ENCODE results near the gene AQP7.
"Not testable (repeated sequence)": the region's sequence is repeated elsewhere in the genome, so short reads cannot be mapped to it uniquely, and the experiment has no call there.

AQP7 gene

DNA sequence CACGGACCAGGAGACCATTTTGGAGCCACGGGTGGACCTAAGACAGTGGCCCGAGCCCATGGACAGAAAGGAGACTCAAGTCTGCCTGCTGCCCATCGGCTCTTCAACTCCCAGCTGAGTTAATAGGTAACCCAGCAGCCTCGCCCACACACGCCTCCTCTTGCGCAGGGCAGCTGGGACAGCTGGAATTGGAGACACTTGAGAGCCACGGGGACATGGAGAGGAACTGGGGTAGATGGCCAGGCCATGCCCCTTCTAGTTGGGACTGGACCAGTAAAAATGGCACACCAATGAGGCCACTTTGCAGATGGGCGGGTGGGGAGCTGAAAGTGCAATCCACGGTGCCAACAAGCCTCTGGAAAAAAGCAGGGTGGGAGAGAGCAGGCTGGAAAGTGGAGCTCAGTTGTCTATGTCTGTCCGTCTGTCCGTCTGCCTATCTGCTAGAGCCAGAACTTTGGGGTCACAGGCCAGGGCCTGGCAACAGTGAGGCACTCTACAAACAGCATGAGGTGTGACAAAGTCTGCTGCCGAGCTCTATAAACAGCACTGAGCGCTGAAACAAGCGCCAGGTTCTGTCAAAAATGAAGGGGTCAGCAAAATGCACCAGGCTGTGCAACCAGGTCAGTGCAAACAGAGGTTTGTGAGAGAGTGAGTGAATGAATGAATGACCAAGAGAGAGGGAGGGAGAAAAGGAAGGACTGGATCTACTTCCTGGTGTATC, 7.0 kb downstream of the AQP7 start:
- not testable (repeated sequence) for DNase-seq (ENCODE audit: low read depth)

DNA sequence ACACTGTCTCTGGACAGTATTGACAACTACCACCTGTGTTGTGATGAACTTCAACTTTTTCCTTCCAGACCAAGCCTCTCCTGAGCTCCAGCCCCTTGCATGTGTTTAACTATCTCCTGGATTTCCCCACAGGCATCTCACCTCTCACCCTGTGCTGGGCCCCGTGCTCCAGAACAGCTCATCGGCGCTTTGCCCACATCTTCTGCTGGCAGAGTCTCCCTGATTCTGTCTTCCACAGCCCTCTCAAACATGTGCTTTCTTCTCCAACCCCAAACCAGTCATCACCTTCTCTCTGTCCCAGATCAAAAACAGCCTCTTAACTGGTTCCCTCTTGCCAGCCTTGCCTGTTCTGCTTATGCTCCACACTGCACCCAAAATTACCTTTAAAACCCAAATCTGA, 8.4 kb downstream of the AQP7 start:
- not testable (repeated sequence) for DNase-seq (ENCODE audit: low read depth)

DNA sequence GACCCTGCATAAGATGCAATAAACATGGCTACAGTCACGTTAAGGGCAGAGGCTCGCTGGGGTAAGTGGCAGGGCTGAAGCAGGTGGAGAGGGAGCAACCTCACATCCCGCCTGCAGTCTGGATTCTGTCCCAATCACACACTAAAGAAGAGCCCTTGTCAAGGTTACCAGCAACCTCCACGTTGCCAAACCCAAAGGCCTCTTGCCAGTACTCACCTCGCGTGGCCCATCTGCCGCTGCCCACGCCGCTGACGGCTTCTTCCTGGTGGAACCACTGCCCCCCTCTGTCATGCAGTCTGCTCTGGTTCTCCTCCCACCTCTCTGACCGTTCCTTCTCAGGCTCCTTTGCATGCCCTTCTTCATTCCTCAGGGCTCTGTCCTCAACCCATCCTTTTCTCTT, 8.8 kb downstream of the AQP7 start:
- no peak for DNase-seq (ENCODE audit: low read depth)

DNA sequence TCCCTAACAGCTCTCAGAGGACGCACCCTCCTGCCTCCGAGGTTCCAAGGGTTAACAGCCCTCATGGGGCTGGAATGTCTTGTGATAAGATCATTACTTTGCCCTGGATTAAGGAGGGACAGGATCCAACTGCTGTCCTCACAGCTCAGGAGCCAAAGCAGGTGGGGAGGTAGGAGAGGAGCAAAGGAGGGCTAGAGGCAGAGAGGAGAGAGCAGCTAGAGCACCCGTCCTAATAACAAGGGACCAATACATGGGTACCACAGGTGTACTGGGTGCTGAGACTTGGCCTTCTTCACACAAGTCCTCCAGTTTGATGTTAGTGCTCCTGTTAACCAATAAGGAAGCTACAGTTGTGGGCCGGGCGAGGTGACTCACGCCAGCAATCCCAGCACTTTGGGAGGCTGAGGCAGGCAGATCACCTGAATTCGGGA, 9.8 kb downstream of the AQP7 start:
- DNase-seq (ENCODE audit: low read depth) = not testable (repeated sequence)

DNA sequence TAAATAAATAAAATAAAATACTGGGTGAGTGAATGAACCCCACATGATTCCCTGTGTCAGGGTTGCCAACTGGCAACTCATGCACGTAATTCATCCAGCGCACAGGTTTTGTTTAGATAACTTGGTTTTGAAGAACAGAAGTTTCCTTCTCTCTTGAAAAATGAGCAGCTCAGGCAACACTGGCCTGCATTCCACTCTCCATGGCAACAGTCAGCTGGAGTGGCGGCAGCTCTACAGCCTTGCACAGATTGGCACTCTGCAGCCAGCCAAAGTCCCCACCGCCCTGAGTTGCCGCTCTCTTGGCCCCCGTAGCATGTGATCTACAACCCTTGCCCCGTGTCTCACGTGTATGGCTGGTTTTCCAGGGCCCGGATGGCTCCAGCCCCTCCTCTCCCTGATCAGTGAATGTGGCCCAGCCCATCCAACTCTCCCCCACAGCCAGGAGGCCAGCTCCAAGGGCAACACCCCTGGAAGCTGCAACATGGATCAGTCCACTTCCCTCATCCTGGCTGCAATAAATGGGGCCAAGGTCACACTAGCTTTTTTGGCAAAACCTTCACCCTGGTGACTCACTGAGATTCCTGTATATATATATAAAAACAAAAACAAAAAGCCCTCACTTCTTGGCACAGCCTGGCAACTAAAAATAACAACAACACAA, 11.1 kb downstream of the AQP7 start:
- DNase-seq (ENCODE audit: low read depth) = peak; percentile 93

DNA sequence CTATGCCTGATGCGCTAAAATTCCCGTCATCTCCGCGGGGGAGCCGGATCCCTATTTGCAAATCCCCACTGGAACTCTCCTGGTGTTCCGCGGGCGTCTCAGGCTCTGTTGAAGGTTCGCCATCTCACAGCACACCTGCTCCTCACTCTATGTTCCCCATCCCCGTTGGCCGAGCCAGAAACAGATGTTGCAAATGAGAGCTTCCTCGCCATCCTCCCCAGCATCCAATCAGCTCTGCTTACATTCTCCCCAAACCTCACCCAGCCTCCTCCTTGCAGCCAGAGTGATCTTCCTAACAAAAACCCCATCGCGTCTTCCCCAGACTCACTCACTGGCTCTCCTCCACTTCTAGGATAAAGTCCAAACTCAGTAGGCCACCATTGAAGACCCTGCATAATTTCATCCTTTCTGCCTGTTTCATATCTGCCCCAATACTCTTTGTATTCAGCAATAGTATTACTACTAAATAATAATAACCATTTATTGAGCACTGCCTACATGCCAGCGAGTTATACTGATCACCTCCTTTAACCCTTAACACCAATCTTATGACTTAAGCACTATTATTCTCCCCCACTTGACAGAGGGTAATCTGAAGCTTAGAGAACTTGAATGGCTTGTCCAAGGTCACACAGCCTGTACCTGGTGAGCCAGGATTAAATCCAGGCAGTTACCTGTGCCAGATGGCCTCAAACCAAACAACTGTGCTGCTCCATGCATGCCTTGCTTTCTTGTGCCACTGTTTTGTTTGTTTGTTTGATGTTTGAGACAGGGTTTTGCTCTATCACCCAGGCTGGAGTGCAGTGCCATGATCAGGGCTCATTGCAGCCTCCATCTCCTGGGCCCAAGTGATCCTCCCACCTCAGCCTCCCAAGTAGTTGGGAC, 14.0 kb downstream of the AQP7 start:
- no peak for DNase-seq (ENCODE audit: low read depth)

DNA sequence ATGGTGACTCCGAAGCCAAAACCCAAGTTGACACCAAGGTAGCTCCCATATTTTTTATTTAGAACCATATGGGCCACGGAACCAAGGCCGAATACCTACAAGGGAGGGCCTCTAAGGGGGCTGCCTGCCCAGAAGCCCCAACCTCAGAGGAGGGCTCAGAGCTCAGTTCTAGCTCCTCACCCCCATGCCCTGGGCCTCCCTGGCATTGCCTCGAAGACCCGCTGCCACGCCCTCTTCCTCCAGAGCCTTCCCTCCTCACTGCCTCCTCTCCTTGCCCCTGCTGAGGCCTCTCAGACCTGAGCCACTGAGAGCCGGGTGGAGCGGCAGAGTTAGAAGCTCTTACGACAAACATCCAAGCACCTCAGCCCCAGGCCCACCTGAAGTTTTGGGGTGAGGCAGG, 15.4 kb downstream of the AQP7 start:
- DNase-seq (ENCODE audit: low read depth) = not testable (repeated sequence)

DNA sequence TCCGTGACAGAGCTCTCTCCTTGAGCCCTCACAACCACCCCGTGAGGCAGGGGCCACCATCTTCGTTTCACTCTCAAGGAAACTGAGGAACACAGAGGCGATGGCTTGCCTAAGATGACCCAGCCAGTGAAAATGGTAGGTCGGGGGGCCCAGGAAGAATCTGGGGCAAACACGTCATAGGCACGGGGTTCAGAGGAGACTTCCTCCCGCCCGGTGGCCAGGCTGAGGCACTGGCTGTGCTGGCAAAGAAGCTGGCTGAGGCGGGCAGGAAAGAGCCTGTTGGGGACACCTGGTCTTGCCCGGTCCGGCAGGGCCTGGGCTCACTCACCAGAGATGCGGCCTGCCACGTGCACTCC, 15.7 kb downstream of the AQP7 start:
- DNase-seq (ENCODE audit: low read depth) = not testable (repeated sequence)

DNA sequence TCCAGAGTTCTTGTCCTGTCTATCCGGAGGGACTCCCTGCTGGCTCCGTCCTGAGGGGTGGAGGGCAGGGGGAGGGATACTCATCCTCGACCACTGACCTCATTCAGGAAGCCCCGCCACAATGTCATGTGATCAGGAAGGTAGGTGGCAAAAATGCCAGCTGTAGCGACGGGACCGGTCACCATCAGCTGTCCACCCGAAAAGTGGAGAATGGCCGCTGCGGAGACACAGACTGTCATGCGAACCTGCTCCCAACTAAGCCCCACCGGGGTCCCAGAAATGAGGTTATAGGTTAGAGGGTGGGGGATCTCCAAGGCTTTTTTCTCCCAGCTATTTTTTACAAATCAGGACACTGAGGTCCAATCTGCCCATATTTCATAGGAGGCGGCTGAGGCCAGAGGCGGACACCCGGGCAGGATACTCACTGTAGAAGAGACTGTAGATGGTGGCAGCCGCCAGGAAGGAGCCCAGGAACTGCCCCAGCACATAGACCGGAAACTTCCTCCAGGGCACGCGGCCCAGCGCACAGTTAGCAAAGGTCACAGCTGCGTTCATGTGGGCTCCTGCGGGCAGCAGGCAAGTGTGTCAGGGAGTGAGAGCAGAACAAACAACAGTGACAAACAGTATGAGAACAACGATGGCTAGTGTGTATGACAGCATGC, 16.3 kb downstream of the AQP7 start:
- DNase-seq (ENCODE audit: low read depth) = not testable (repeated sequence)

DNA sequence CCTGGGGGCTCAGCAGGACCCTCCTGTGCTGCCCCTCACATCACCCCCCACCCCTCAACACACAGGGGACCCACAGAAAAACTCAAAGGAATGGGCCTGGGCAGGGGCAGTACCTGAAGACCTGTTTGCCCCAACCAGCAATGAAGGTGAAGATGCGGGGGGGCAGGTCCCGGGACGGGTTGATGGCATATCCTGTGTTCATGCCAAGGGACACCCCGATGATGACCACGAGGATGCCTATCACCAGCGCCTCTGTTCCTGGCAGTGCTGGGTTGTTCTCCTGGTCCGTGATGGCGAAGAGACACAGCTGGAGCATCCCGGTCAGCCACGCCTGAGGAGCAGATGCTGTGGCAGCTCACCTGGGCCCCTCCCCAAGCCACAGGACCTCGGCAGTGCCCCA, 16.8 kb downstream of the AQP7 start:
- not testable (repeated sequence) for DNase-seq (ENCODE audit: low read depth)

DNA sequence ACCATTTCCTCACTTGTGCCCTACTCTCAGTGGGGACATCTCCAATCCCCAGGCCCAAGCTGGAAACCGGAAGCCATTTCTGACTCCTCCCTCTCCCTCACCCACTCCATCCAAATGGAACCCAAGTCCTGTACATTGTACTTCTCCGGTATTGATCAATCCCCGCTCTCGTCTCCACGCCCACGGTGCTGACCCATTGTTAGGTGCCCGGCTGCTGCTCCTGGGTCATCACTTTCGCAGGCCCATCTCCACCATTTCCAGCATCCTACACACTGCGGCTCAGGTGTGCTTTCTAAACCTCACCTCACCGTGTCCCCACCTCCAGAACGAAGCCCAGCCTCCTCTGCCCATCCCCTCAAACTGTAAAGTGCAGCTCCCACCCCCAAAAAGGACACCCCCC, 19.0 kb downstream of the AQP7 start:
- not testable (repeated sequence) for DNase-seq (ENCODE audit: low read depth)

DNA sequence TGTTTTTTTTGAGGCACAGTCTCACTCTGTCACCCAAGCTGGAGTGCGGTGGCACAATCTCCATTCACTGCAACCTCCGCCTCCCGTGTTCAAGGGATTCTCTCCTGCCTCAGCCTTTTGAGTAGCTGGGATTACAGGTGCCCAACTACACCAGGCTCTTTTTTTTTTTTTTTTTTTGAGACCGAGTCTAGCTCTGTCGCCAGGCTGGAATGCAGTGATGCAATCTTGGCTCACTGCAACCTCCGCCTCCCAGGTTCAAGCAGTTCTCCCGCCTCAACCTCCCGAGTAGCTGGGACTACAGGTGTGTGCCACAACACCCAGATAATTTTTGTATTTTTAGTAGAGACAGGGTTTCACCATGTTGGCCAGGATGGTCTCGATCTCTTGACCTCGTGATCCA, 20.0 kb downstream of the AQP7 start:
- not testable (repeated sequence) for DNase-seq (ENCODE audit: low read depth)

DNA sequence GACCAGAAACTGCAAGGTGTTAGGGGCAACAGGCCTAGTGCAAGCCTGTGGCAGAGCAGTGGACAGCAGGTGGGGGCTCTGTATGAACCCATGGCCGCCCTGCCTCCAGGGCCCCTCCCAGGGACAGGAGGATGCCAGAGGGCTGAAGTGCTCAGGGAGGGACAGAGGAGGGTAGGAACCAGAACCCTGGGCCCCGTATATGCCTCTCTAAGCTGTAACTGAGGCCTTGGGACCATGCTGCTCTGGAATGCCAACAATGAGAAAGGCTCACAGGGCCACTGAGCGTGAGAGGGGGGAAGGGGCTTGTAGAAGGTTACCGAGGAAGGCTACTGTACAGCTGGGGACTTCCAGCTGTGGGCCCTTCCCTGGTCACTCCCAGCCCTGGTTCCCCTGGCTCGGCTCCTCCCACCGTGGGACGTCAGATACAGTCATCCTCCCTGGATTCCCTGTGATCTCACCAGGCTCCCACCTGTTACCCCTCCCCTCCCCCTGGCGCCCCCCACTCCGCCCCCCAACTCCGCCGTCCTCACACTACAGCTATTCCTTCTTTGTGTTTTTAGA, 21.1 kb downstream of the AQP7 start:
- no peak for DNase-seq (ENCODE audit: low read depth)

DNA sequence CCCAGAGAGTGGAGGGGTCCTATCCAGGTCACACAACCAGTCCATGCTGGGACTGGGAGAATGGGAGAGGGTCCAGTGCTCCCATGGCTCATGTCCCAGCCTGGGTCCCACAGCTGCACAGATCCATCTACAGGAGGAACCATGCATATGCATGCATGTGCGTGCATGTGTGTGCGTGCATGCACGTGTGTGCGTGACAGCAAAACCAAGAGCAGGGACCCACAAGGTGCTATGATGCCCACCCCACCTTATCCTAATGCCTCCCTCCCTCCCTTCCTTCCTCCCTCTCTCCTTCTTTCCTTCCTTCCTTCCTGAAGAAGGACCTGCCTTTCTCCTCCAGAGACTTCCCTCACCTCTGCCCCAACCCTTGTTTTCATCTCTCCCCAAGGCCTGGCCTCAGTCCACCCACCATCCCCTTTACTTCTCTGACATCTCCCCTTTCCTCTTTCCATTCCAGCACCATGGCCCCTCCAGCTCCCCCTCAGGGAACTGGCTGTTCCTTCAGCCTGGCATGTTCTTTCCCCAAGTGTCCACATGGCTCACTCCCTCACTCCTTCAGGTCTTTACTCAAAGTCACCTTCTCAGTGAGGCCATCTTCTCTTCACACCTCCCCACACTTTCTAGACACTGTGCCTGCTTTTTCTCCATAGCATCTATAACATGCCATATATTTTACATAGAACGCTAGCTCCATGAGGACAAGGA, 21.8 kb downstream of the AQP7 start:
- DNase-seq (ENCODE audit: low read depth) = no peak

DNA sequence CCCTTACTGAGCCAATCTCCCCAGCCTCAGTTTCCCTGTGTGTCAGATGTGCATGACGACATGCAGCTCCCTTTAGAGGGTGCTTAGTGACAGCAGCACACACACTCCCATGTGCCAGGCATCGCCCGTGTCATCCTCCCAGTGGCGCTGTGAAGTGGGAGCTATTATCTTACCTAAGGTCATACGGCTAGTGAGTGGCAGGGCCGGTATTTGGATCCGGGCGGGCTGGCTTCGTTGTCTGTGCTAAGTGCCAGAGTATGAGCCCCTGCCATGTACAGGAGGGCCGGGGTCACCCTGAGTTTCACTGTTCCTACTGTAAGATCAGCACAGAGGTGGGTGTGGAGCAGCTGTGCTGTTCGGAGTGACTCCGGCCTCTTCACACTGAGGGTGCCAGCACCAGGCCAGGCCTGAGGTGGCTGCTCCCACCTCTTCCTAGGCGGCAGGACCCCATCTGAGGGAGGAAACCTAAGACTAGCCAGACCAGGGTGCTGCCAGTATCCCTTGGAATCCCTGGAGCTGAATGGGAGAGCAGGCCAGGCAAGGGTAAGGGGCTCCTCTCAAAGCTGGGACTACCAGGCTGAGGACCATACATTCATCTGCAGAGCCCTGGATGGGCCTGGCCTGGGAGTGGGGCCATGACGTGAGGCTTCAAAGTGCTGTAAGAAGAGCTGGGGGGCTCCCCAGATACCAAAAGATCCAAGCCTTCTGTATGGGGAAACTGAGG, 22.5 kb downstream of the AQP7 start:
- no peak for DNase-seq (ENCODE audit: low read depth)

DNA sequence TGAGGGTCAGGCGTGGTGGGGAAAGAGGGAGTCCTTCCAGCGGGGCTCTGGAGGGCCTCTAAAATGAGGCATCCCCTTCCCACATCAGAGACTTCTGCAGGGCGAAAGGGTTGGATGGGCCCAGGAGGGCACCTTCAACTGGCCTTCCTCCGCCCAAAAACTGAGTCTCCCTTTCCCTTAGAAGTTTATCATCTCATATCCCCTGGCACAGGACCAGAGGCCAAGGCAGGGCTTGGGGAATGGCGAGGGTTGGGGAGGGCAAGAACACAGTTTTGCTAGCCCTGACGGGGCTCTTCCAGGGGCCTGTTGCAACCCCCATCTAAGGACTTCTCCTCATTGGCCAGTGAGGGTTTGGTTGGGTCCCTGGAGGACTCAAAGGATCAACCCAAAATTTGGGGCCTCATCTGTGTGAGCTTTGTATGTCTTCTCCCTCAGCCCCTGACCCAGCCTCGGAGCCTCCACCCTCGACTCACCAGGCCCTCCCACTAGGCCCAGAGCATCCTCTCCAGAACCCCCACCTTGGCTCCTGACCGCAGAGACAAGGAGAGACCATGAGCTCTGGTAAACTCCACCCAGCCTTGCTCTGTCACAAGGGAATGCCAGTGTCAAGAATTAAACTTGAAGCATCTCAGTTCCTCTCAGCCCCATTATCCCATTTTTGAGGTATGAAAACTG, 24.1 kb downstream of the AQP7 start:
- no peak for DNase-seq (ENCODE audit: low read depth)

DNA sequence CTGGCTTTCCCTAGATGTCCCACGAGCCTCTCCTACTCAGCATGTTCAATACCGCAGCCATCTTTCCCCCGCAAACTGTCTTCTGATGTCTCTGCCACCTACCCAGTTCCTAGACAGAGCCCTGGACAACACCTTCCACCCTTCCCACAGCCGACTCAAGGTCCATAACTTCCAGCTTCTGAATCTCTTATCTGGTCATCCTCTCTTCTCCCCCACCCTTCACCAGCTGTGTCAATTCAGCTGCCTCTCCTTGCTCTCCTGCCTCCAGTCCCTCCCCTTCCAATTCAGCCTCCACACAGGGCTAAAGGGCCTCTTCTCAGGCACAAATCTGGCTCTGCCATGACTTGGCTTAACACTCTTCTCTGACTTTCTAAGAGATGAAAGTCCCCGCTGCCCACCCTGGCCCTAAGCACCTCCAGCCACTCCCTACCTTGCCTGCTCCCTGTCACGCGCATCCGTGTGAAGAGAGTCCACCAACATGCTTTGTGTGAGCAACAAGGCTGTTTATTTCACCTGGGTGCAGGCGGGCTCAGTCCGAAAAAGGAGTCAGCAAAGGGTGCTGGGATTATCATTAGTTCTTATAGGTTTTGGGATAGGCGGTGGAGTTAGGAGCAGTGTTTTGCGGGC, 25.2 kb downstream of the AQP7 start:
- DNase-seq (ENCODE audit: low read depth) = no peak

DNA sequence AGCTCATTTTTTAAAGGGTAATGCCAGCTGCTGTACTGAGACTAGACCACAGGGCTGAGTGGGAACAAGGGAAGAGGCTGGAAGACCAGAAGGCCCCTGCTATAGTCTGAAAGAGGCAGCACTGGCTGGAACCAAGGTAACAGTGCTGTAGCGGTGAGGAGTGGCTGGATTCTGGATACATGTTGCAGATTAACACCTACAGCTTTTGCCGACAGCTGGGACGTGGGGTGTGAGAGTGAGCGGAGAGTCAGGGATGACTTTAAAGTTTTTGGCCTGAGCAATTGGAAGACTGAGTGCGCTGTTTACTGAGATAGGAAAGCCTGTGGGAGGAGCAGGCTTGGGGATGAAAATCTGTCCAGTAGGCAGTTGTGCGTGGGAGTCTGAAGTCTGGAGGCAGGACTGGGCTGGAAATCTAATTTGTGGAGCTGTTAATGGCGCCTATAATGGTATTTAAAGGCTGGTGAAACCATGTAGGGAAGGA, 26.5 kb downstream of the AQP7 start:
- no peak for DNase-seq (ENCODE audit: low read depth)

DNA sequence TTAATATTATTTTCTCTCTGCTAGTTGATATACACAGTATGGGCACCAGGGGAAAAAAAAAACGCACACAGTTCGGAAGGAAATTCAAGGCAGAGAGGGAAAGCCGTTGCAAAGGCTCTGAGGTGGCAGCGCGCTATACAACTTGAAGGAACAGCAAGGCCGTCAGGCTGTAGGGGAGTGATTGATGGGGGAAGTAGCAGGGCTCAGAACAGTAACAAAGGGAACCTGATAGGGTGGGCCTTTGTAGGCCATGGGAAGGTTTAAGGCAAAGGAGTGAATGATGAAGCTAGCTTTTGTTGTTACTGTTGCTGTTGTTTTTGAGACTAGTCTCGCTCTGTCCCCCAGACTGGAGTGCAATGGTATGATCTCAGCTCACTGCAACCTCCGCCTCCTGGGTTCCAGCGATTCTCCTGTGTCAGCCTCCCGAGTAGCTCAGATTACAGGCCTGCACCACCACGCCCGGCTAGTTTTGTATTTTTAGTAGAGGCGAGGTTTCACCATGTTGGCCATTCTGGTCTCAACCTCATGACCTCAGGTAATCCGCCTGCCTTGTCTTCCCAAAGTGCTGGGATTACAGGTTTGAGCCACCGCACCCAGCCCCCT, 27.0 kb downstream of the AQP7 start:
- DNase-seq (ENCODE audit: low read depth) = no peak

Data from stromal cell of bone marrow (primary cell).